CD14-positive monocyte (primary cell): ENCODE measurements around the gene TINAGL1. TPM values are rescaled to one million over a fixed set of nuclear protein-coding genes. Genes with fewer than 3 reads are reported as not detected.

Experiments
- DNase-seq, 3 donors: peaks; one replicate each; pipeline ENCODE4 v3.0.0-alpha.2; 2011 to 2022
- H2AFZ ChIP-seq: 2 replicates; pipeline ENCODE4 v1.6.0; 2012; ENCODE audit warnings: mild to moderate bottlenecking, low read depth, low read length, inconsistent platforms; ENCODE audit not compliant: insufficient read depth, poor library complexity, severe bottlenecking
- H3K27ac ChIP-seq, 2 donors: 1 replicate in 1 of 2; 2 replicates in 1 of 2; pipeline ENCODE4 v1.5.1; 2012 to 2013; ENCODE audit warnings: low read length in 2 of 2, control low read depth in 1 of 2, inconsistent platforms in 1 of 2, low read depth in 1 of 2, mild to moderate bottlenecking in 1 of 2
- H3K27me3 ChIP-seq, 2 donors: one replicate each; pipeline versions ENCODE4 v1.6.0 to v1.6.1; 2011 to 2013; ENCODE audit warnings: low read length in 2 of 2; ENCODE audit not compliant: control insufficient read depth in 2 of 2, insufficient read depth in 2 of 2
- H3K36me3 ChIP-seq, 2 donors: replicated peaks in 1 of 2; 1 replicate in 1 of 2; 2 replicates in 1 of 2; pipeline versions ENCODE4 v1.5.1 to v1.6.1; 2012 to 2013; ENCODE audit warnings: low read length in 2 of 2, control low read depth in 1 of 2, inconsistent platforms in 1 of 2, mild to moderate bottlenecking in 1 of 2; ENCODE audit not compliant: insufficient read depth in 2 of 2, control insufficient read depth in 1 of 2
- H3K4me1 ChIP-seq, 2 donors: 1 replicate in 1 of 2; 2 replicates in 1 of 2; pipeline versions ENCODE4 v1.5.1 to v1.6.1; 2012 to 2013; ENCODE audit warnings: low read length in 2 of 2, control low read depth in 1 of 2, inconsistent platforms in 1 of 2, mild to moderate bottlenecking in 1 of 2, moderate library complexity in 1 of 2; ENCODE audit not compliant: insufficient read depth in 2 of 2, control insufficient read depth in 1 of 2
- H3K4me2 ChIP-seq: replicated peaks from 2 replicates; pipeline ENCODE3; 2012; ENCODE audit warnings: low read length, moderate library complexity, mild to moderate bottlenecking; ENCODE audit not compliant: poor library complexity, severe bottlenecking; ENCODE audit errors: extremely low read depth
- H3K4me3 ChIP-seq, 3 experiments: fragments of 200-600 bp in 1 of 3; sonication (generic) in 1 of 3; replicated peaks in 1 of 3; 1 replicate in 2 of 3; 2 replicates in 1 of 3; pipeline ENCODE4 v1.5.1; 2011 to 2013; ENCODE audit warnings: low read length in 3 of 3, mild to moderate bottlenecking in 3 of 3, control low read depth in 2 of 3, low read depth in 2 of 3, inconsistent platforms in 1 of 3, moderate library complexity in 1 of 3
- H3K79me2 ChIP-seq: 2 replicates; pipeline ENCODE4 v1.6.0; 2012; ENCODE audit warnings: mild to moderate bottlenecking, control low read depth, inconsistent platforms, low read length, moderate library complexity; ENCODE audit not compliant: insufficient read depth
- H3K9ac ChIP-seq: 2 replicates; pipeline ENCODE4 v1.6.0; 2017; ENCODE audit warnings: low read length, mild to moderate bottlenecking; ENCODE audit not compliant: insufficient read depth, poor library complexity, severe bottlenecking
- H3K9me3 ChIP-seq, 2 donors: replicated peaks in 1 of 2; 1 replicate in 1 of 2; 2 replicates in 1 of 2; pipeline versions ENCODE4 v1.5.1 to v1.6.1; 2012 to 2013; ENCODE audit warnings: low read length in 2 of 2, control low read depth in 1 of 2; ENCODE audit not compliant: control insufficient read depth in 1 of 2, insufficient read depth in 1 of 2
- H4K20me1 ChIP-seq: 2 replicates; pipeline ENCODE4 v1.6.0; 2012; ENCODE audit warnings: mild to moderate bottlenecking, low read length, control low read depth, moderate library complexity; ENCODE audit not compliant: insufficient read depth
- H3K27ac Mint-ChIP-seq, 7 donors: one replicate each; pipeline ENCODE4 v1.8.0; 2020; ENCODE audit warnings: mild to moderate bottlenecking in 7 of 7, mixed read lengths in 7 of 7, moderate library complexity in 6 of 7, inconsistent platforms in 2 of 7
- H3K27me3 Mint-ChIP-seq, 3 donors: one replicate each; pipeline ENCODE4 v1.8.0; 2021 to 2022; ENCODE audit warnings: low read depth in 3 of 3, mild to moderate bottlenecking in 3 of 3, mixed read lengths in 3 of 3, moderate library complexity in 3 of 3, inconsistent platforms in 1 of 3
- H3K36me3 Mint-ChIP-seq, 2 donors: one replicate each; pipeline ENCODE4 v1.8.0; 2020; ENCODE audit warnings: mixed read lengths in 2 of 2, inconsistent platforms in 1 of 2, mild to moderate bottlenecking in 1 of 2
- H3K4me1 Mint-ChIP-seq: one replicate; pipeline ENCODE4 v1.8.0; 2020; ENCODE audit warnings: mild to moderate bottlenecking, mixed read lengths
- H3K4me3 Mint-ChIP-seq, 2 donors: one replicate each; pipeline ENCODE4 v1.8.0; 2020; ENCODE audit warnings: mild to moderate bottlenecking in 2 of 2, mixed read lengths in 2 of 2, moderate library complexity in 1 of 2
- H3K9me3 Mint-ChIP-seq, 7 donors: one replicate each; pipeline ENCODE4 v1.8.0; 2020 to 2022; ENCODE audit warnings: mixed read lengths in 7 of 7, mild to moderate bottlenecking in 6 of 7, moderate library complexity in 6 of 7, inconsistent platforms in 2 of 7
- WGBS: methylation state at CpG from one replicate; pipeline ENCODE4 v1.1.5; 2013; ENCODE audit warnings: missing lambda C conversion rate; ENCODE audit not compliant: insufficient coverage; 5-methylcytosine and 5-hydroxymethylcytosine counted together
- intact Hi-C, 2 donors: fragments of 100-400 bp; cut with micrococcal nuclease; formaldehyde crosslinking; loops; one replicate each; pipeline versions ENCODE4 v1.15.0 to v1.15.1; 2023
- polyA plus RNA-seq, 3 donors: library from polyadenylated mRNA; depleted of rRNA in 1 of 3; unstranded in 2 of 3; stranded (reverse) in 1 of 3; fragments of 300-500 nt in 2 of 3; fragments of >200 nt in 1 of 3; fragmentation: Illumina TruSeq in 2 of 3; gene quantifications; 1 replicate in 2 of 3; 2 replicates in 1 of 3; pipeline ENCODE4 v1.2.3, GENCODE V29; 2012 to 2021
- TF ChIP-seq, protein P1 (sequence below): fragments of 200-600 bp; IDR thresholded peaks from one replicate; pipeline ENCODE4 v1.8.0; 2022; ENCODE audit warnings: antibody characterized with exemption, mild to moderate bottlenecking

TINAGL1 gene
- polyA plus RNA-seq, 3 donors: 0.07 TPM; not detected in 2

DNA sequence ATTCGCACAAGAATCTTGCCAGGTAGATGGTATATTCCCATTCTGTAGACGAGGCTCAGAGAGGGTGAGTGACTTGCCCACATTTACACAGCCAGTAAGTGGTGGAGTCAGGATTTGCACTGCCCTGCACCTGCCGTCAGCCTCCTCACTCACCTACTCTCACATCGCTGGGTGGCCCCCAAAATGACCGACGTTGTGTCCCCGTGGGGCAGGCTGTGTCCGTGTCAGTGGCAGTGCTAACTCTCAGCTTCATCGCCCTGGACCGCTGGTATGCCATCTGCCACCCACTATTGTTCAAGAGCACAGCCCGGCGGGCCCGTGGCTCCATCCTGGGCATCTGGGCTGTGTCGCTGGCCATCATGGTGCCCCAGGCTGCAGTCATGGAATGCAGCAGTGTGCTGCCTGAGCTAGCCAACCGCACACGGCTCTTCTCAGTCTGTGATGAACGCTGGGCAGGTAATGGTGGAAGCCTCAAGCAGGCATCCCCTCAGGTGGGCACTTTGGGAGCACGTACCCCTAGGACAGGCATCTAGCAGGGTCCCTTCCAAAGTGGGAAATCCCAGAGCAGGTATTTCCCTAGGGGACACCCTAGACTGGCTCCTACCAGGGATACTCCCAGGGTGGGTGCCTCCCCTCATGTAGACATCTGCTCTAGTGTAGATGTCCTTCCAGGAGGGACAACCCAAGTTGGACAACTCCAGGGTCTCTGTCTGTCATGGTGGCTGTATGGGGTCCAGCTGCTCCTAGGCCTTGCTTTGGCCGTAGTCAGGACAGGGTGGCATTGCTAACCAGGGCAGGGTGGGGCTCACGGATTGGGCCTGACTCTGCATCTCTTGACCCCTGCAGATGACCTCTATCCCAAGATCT lies 44.5 kb downstream of the TINAGL1 start:
- H3K9me3 Mint-ChIP-seq: peaks cover 0 to 6% (median 3%) of the 10 kb centered on the region in 7 donors
- H3K4me3 Mint-ChIP-seq: no peak overlapping the region
- H3K36me3 ChIP-seq: no peaks in the 10 kb centered on the region
- H3K27me3 Mint-ChIP-seq: peaks cover 21 to 34% (median 24%) of the 10 kb centered on the region in 3 donors
- WGBS: 97% methylated on average over 18 of the region's 20 CpGs
- intact Hi-C loops: no loop called here
- H3K4me1 ChIP-seq: peaks cover 14 to 23% of the 10 kb centered on the region in 2 donors
- H3K79me2 ChIP-seq: no peaks in the 10 kb centered on the region
- H3K4me3 ChIP-seq: no peak overlapping the region
- peaks cover 16% of the 10 kb centered on the region for H3K4me1 Mint-ChIP-seq
- no peak overlapping the region for H2AFZ ChIP-seq
- TF ChIP-seq, protein P1, sequence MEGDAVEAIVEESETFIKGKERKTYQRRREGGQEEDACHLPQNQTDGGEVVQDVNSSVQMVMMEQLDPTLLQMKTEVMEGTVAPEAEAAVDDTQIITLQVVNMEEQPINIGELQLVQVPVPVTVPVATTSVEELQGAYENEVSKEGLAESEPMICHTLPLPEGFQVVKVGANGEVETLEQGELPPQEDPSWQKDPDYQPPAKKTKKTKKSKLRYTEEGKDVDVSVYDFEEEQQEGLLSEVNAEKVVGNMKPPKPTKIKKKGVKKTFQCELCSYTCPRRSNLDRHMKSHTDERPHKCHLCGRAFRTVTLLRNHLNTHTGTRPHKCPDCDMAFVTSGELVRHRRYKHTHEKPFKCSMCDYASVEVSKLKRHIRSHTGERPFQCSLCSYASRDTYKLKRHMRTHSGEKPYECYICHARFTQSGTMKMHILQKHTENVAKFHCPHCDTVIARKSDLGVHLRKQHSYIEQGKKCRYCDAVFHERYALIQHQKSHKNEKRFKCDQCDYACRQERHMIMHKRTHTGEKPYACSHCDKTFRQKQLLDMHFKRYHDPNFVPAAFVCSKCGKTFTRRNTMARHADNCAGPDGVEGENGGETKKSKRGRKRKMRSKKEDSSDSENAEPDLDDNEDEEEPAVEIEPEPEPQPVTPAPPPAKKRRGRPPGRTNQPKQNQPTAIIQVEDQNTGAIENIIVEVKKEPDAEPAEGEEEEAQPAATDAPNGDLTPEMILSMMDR: no peak
- H3K27ac ChIP-seq: no peak overlapping the region
- DNase-seq: no peak
- H3K9ac ChIP-seq: no peak overlapping the region
- H3K27me3 ChIP-seq: peaks cover 7 to 31% of the 10 kb centered on the region in 2 donors
- H3K36me3 Mint-ChIP-seq: peaks cover 9 to 12% of the 10 kb centered on the region in 2 donors
- no peak overlapping the region for H3K4me2 ChIP-seq
- H4K20me1 ChIP-seq: no peaks in the 10 kb centered on the region
- no peaks in the 10 kb centered on the region for H3K9me3 ChIP-seq
- no peak overlapping the region for H3K27ac Mint-ChIP-seq

DNA sequence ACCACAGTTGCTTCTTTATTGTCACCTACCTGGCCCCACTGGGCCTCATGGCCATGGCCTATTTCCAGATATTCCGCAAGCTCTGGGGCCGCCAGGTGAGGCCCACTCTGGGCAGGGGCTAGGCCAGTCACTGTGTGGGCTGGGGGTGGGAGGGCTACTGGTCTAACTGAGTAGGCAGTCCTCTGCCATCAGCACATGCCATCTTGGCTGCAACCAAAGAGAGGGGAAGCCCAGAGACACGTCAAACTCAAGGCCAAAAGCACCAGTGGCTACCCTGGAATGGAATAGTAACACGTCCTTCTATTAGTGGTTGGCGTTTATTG lies 45.1 kb downstream of the TINAGL1 start:
- peaks cover 0 to 4% of the 10 kb centered on the region in 2 donors for H3K36me3 ChIP-seq
- TF ChIP-seq, protein P1: no peak
- H3K9me3 ChIP-seq: no peaks in the 10 kb centered on the region
- no peak overlapping the region for H2AFZ ChIP-seq
- H3K79me2 ChIP-seq: no peaks in the 10 kb centered on the region
- Mint-ChIP-seq H3K27ac (no peak overlapping the region), H3K4me3 (no peak overlapping the region), H3K4me1 (peaks cover 16% of the 10 kb centered on the region), H3K27me3 (peaks cover 17 to 29% (median 18%) of the 10 kb centered on the region in 3 donors), H3K36me3 (peaks cover 9 to 15% of the 10 kb centered on the region in 2 donors), H3K9me3 (peaks cover 0 to 6% (median 3%) of the 10 kb centered on the region in 7 donors)
- H3K27me3 ChIP-seq: peaks cover 7 to 25% of the 10 kb centered on the region in 2 donors
- H3K4me2 ChIP-seq: no peak overlapping the region
- no peaks in the 10 kb centered on the region for H4K20me1 ChIP-seq
- no peak overlapping the region for H3K4me3 ChIP-seq
- no peak for DNase-seq
- 100% methylated on average over 1 of the region's 5 CpGs for WGBS
- no peak overlapping the region for H3K9ac ChIP-seq
- intact Hi-C loops: no loop called here
- H3K27ac ChIP-seq: no peak overlapping the region
- H3K4me1 ChIP-seq: peaks cover 14 to 23% of the 10 kb centered on the region in 2 donors
